AG04449 (cell line): ENCODE data around the gene NRDC.

Experiments
- CTCF ChIA-PET: fragments of 350-600 bp; formaldehyde crosslinking; extraction: SDS; loops from one replicate; lab custom pipeline; 2021; ENCODE audit warnings: antibody characterized with exemption; lab: Yijun Ruan, JAX
- POLR2A ChIA-PET: fragments of 400-600, 350-600 bp; formaldehyde crosslinking; extraction: SDS; loops from one replicate; lab custom pipeline; 2020; ENCODE audit warnings: antibody characterized with exemption, inconsistent platforms; lab: Yijun Ruan, JAX
- DNase-seq: peaks from one replicate; pipeline ENCODE4 v3.0.0-alpha.2; 2010; ENCODE audit warnings: low read depth, low spot score
- H3K4me3 ChIP-seq: 2 replicates; pipeline ENCODE4 v1.5.1; 2011; ENCODE audit warnings: low read depth, mild to moderate bottlenecking, control low read depth, low read length
- TF ChIP-seq, protein P1 (sequence below): IDR thresholded peaks from one replicate; pipeline ENCODE4 v1.5.1; 2011; ENCODE audit warnings: mild to moderate bottlenecking, moderate library complexity, low read length, control low read depth, inconsistent platforms; ENCODE audit not compliant: insufficient read depth; ENCODE audit errors: missing control alignments

Gene NRDC, protein sequence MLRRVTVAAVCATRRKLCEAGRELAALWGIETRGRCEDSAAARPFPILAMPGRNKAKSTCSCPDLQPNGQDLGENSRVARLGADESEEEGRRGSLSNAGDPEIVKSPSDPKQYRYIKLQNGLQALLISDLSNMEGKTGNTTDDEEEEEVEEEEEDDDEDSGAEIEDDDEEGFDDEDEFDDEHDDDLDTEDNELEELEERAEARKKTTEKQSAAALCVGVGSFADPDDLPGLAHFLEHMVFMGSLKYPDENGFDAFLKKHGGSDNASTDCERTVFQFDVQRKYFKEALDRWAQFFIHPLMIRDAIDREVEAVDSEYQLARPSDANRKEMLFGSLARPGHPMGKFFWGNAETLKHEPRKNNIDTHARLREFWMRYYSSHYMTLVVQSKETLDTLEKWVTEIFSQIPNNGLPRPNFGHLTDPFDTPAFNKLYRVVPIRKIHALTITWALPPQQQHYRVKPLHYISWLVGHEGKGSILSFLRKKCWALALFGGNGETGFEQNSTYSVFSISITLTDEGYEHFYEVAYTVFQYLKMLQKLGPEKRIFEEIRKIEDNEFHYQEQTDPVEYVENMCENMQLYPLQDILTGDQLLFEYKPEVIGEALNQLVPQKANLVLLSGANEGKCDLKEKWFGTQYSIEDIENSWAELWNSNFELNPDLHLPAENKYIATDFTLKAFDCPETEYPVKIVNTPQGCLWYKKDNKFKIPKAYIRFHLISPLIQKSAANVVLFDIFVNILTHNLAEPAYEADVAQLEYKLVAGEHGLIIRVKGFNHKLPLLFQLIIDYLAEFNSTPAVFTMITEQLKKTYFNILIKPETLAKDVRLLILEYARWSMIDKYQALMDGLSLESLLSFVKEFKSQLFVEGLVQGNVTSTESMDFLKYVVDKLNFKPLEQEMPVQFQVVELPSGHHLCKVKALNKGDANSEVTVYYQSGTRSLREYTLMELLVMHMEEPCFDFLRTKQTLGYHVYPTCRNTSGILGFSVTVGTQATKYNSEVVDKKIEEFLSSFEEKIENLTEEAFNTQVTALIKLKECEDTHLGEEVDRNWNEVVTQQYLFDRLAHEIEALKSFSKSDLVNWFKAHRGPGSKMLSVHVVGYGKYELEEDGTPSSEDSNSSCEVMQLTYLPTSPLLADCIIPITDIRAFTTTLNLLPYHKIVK

DNA sequence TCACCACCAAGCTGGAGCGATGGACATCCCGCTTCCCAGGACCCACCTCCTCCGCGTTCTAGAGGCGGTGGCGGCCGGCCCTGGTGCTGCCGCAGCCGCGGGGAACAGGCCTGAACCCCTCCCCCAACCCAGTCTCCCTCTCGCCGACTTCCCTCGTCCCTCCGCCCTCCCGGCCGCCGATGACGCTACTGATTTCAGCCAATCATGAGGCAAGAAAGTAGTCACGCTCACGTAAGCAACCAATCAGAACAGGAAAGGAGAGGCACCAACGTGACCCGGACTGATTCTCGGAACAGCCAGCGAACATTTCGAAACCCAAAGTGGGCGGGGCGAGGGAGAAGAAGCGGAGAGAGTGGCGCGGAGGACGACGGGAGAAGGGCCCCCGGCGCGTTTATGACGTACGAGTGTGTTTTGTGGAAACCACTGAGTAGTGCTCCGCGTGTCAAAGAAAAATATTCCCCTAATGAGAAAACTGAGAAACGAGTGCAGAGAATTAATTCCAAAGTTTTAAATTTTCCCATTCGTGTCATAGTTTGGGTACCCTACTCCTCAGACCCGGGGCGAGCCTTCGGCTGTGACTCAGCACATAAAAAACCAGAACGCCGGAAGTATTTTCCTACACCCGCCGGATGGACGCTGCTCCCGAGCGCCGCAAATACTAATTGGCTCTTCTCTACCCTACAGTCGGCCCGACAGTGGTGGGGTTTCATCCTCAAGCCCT is at the start of gene NRDC:
TSS of gene NRDC (minus strand) at position 112 of the 721 bp plus-strand sequence. CDS start 112 bp downstream, outside the sequence.
- POLR2A ChIA-PET, result interaction anchor here (1.1 kb wide), 1 partner anchor 19 kb away, joined by 7 read pairs; no protein-coding TSS in a partner anchor
- TF ChIP-seq, protein P1, sequence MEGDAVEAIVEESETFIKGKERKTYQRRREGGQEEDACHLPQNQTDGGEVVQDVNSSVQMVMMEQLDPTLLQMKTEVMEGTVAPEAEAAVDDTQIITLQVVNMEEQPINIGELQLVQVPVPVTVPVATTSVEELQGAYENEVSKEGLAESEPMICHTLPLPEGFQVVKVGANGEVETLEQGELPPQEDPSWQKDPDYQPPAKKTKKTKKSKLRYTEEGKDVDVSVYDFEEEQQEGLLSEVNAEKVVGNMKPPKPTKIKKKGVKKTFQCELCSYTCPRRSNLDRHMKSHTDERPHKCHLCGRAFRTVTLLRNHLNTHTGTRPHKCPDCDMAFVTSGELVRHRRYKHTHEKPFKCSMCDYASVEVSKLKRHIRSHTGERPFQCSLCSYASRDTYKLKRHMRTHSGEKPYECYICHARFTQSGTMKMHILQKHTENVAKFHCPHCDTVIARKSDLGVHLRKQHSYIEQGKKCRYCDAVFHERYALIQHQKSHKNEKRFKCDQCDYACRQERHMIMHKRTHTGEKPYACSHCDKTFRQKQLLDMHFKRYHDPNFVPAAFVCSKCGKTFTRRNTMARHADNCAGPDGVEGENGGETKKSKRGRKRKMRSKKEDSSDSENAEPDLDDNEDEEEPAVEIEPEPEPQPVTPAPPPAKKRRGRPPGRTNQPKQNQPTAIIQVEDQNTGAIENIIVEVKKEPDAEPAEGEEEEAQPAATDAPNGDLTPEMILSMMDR, result no peak
- CTCF ChIA-PET, result interaction anchor here (0.9 to 1.7 kb wide), 2 partner anchors 18 to 126 kb away, joined by 3 to 10 read pairs; no protein-coding TSS in a partner anchor
- DNase-seq, result peak; percentile 99
- H3K4me3 ChIP-seq, result peak within 1 kb of the TSS; percentile 75

DNA sequence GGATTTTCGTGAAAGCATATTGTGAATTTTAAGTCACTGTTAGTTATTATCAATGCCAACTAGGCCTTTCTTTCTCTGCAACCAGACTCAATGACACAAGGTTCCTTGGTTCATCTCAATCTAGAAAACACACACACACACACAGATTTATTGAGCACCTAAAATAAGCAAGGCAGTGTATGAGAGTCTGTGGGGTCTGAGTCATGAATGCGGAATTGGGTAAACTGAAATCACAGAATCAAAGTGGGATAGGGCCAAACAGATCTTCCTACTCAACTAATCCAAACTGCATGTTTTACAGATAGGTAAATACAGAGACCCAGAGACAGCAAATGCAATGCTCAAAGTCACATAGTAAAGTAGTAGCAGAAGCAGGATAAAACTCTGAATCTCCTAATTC is 48.5 kb upstream of the NRDC start:
- H3K4me3 ChIP-seq, result no peak overlapping the region
- CTCF ChIA-PET, result interaction anchor here (0.8 to 7.0 kb wide), 6 partner anchors 15 to 75 kb away, joined by 3 to 80 read pairs (median 4); no protein-coding TSS in a partner anchor
- TF ChIP-seq, protein P1, result no peak
- no peak for DNase-seq
- POLR2A ChIA-PET, result interaction anchor here (3.9 kb wide), 1 partner anchor 29 kb away, joined by 25 read pairs; no protein-coding TSS in a partner anchor

DNA sequence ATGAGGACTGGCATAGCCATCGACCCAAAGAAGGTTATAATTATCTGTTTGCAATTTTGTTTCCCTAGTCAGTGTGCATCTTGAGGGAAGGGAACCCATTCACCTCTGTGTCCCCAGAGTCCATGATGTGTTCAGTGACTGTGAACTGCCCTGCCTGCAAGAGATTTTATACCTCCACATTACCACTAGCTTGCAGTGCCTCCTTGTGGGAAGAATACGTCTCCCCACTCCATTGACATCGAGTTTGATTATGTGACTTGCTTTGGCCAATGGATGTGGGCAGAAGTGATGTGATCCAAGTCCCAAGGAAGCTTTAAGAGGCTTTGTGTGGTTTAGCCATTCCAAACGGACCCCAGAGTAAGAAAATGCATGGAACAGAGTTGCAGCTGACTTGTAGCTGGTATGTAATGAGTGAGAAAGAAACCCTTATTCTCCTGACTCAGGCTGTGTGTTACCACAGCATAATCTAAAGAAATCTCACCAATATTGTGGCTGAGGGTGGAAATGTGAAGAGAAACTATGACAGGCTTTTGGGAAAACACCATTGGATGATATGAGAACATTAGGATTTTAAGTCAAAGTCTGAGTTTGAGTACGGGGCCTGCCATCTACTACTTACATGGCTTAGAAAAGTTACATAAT is 47.8 kb upstream of the NRDC start:
- POLR2A ChIA-PET, result interaction anchor here (1.4 to 3.9 kb wide), 2 partner anchors 29 to 79 kb away, joined by 4 to 25 read pairs; no protein-coding TSS in a partner anchor
- no peak for DNase-seq
- TF ChIP-seq, protein P1, result peak; percentile 52
- CTCF ChIA-PET, result interaction anchor here (0.7 to 7.0 kb wide), 16 partner anchors 8 to 158 kb away, joined by 3 to 80 read pairs (median 4); no protein-coding TSS in a partner anchor
- no peak overlapping the region for H3K4me3 ChIP-seq

DNA sequence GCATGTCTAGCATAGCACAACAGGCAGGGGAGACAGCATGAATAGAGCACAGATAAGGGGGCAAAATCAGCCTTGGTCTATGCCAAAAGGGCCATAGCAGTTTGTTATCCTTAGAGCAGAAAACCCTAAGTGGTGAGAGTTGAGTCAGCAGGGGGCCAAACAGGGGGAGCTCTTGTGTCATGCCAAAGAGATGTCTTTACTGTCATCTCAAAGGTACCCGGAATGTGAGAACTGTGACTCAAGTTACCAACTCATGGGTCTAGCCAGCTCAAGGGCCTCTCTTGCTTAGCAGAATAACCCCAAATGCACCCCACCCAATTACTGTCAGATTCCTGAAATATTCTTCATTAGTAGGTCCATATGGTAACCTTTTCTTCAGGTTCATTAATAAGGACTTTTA is 45.9 kb upstream of the NRDC start:
- ChIA-PET POLR2A (interaction anchor here (1.1 to 3.9 kb wide), 3 partner anchors 18 to 81 kb away, joined by 4 to 25 read pairs (median 5); no protein-coding TSS in a partner anchor), CTCF (interaction anchor here (0.9 to 7.0 kb wide), 5 partner anchors 12 to 77 kb away, joined by 5 to 80 read pairs (median 19); no protein-coding TSS in a partner anchor)
- no peak for DNase-seq
- TF ChIP-seq, protein P1, result no peak
- no peak overlapping the region for H3K4me3 ChIP-seq

DNA sequence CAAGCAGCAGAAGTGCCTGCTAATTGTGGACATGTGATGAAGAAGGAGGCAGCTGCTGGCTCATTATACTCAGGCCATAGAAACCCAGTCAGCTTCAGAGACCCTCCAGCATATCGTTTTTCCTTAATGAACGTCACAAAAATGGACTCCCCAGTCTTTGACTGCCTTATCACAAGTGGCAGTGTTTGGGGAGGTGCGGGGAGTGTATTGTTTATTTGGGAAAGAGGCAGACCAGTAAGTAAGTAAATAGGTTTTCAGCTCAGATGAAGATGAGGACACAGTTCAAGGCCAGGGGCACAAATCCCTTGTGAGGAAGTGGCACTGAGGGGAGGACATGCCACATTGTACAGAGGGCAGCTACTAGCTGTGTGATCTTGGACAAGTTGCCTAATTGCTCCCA is 43.5 kb upstream of the NRDC start:
- TF ChIP-seq, protein P1, result no peak
- ChIA-PET CTCF (interaction anchor here (0.8 kb wide), 1 partner anchor 26 kb away, joined by 4 read pairs; no protein-coding TSS in a partner anchor), POLR2A (no interaction called here)
- no peak for DNase-seq
- no peak overlapping the region for H3K4me3 ChIP-seq
